Activated gamma-delta T cell (primary cell): Measurements from ENCODE around the gene RGL4.

Experiments used
- DNase-seq: peaks from one replicate; lab custom pipeline; 2025; lab: John Stamatoyannopoulos, UW

Gene RGL4

GRCh38 chr22:23681026-23681809, 9.6 kb upstream of the RGL4 start:
- DNase-seq, result no peak

GRCh38 chr22:23682077-23682476, 8.7 kb upstream of the RGL4 start:
- no peak for DNase-seq

- no peak for DNase-seq
These were observed 7.9 kb upstream of the RGL4 start for GRCh38 chr22:23682827-23683355.

GRCh38 chr22:23683545-23683944, 7.3 kb upstream of the RGL4 start:
- DNase-seq, result no peak

- no peak for DNase-seq
These were observed 6.8 kb upstream of the RGL4 start for GRCh38 chr22:23684026-23684425.

GRCh38 chr22:23684561-23685031, 6.2 kb upstream of the RGL4 start:
- DNase-seq, result no peak

- no peak for DNase-seq
These were observed 5.5 kb upstream of the RGL4 start for GRCh38 chr22:23685205-23685784.

GRCh38 chr22:23686416-23687024, 4.3 kb upstream of the RGL4 start:
- no peak for DNase-seq

- no peak for DNase-seq
These were observed 2.7 kb upstream of the RGL4 start for GRCh38 chr22:23688121-23688520.

GRCh38 chr22:23688571-23688970, 2.2 kb upstream of the RGL4 start:
- DNase-seq, result no peak

GRCh38 chr22:23689414-23689813, 1.4 kb upstream of the RGL4 start:
- DNase-seq, result no peak

GRCh38 chr22:23691748-23692423, 1.1 kb downstream of the RGL4 start:
- DNase-seq, result no peak

GRCh38 chr22:23692598-23693291, 1.9 kb downstream of the RGL4 start:
- DNase-seq, result no peak

- DNase-seq, result no peak
These were observed 3.3 kb downstream of the RGL4 start for GRCh38 chr22:23693979-23694680.

GRCh38 chr22:23695141-23695540, 4.3 kb downstream of the RGL4 start:
- no peak for DNase-seq

- DNase-seq, result no peak
These were observed 4.9 kb downstream of the RGL4 start for GRCh38 chr22:23695571-23696325.

GRCh38 chr22:23696326-23696851, 5.6 kb downstream of the RGL4 start:
- DNase-seq, result peak; percentile 19

GRCh38 chr22:23697031-23697970, 6.5 kb downstream of the RGL4 start:
- DNase-seq, result no peak

- no peak for DNase-seq
These were observed 7.3 kb downstream of the RGL4 start for GRCh38 chr22:23698094-23698493.
